T-cell (primary cell): ENCODE measurements around the gene RBM28. TPM values are rescaled to one million over a fixed set of nuclear protein-coding genes. Genes with fewer than 3 reads are reported as not detected.

Experiments used
- ATAC-seq, 4 experiments: fragments of 200-7000 bp in 3 of 4; fragments of 150-1000 bp in 1 of 4; cut with Tn5 transposase; replicated peaks in 1 of 4; 1 replicate in 3 of 4; 2 replicates in 1 of 4; pipeline ENCODE4 v1.10.0; 2021; ENCODE audit warnings: moderate library complexity in 3 of 4, mild to moderate bottlenecking in 2 of 4, moderate number of reproducible peaks in 1 of 4
- CTCF ChIA-PET, 2 donors: fragments of 300-600 bp; sonication (Branson Sonifier 250); formaldehyde crosslinking; loops; one replicate each; lab custom pipeline; 2022; ENCODE audit warnings: antibody characterized with exemption in 2 of 2; lab: Charles Lee
- POLR2A ChIA-PET, 2 donors: fragments of 300-600 bp; sonication (Branson Sonifier 250); formaldehyde crosslinking; loops; one replicate each; lab custom pipeline; 2022; ENCODE audit warnings: antibody characterized with exemption in 2 of 2; lab: Charles Lee
- DNase-seq, 35 experiments: peaks; one replicate each; pipeline versions ENCODE4 v3.0.0 to v3.0.0-alpha.2; 2013 to 2023
- H3K27ac ChIP-seq: one replicate; pipeline ENCODE4 v1.5.1; 2013; ENCODE audit warnings: low read length
- H3K27me3 ChIP-seq, 2 experiments: replicated peaks in 1 of 2; 1 replicate in 1 of 2; 2 replicates in 1 of 2; pipeline versions ENCODE4 v1.6.1 to v1.7.0; 2013; ENCODE audit warnings: low read length in 1 of 2, mixed read lengths in 1 of 2; ENCODE audit not compliant: control insufficient read depth in 2 of 2, insufficient read depth in 2 of 2; ENCODE audit errors: extremely low read depth in 1 of 2
- H3K36me3 ChIP-seq, 2 donors: 1 replicate in 1 of 2; 2 replicates in 1 of 2; pipeline versions ENCODE4 v1.6.1 to v1.7.0; 2013; ENCODE audit warnings: low read length in 1 of 2; ENCODE audit not compliant: control insufficient read depth in 2 of 2, insufficient read depth in 1 of 2; ENCODE audit errors: extremely low read depth in 1 of 2
- H3K4me1 ChIP-seq, 2 experiments: 1 replicate in 1 of 2; 2 replicates in 1 of 2; pipeline versions ENCODE4 v1.6.1 to v1.7.0; 2013; ENCODE audit warnings: low read length in 2 of 2, mixed read lengths in 1 of 2; ENCODE audit not compliant: insufficient read depth in 2 of 2, control insufficient read depth in 1 of 2; ENCODE audit errors: extremely low read depth in 1 of 2
- H3K4me3 ChIP-seq, 2 donors: 1 replicate in 1 of 2; 2 replicates in 1 of 2; pipeline versions ENCODE4 v1.5.1 to v1.7.0; 2013; ENCODE audit warnings: mild to moderate bottlenecking in 2 of 2, low read length in 1 of 2, moderate library complexity in 1 of 2; ENCODE audit not compliant: control insufficient read depth in 1 of 2; ENCODE audit errors: extremely low read depth in 1 of 2
- H3K9me3 ChIP-seq: 2 replicates; pipeline ENCODE4 v1.7.0; 2013
- H3K27ac Mint-ChIP-seq, 2 donors: one replicate each; pipeline ENCODE4 v1.8.0; 2020 to 2021; ENCODE audit warnings: mild to moderate bottlenecking in 2 of 2, mixed read lengths in 2 of 2
- H3K27me3 Mint-ChIP-seq, 2 donors: one replicate each; pipeline ENCODE4 v1.8.0; 2021 to 2022; ENCODE audit warnings: mixed read lengths in 2 of 2
- H3K36me3 Mint-ChIP-seq: one replicate; pipeline ENCODE4 v1.8.0; 2021; ENCODE audit warnings: mixed read lengths
- H3K4me1 Mint-ChIP-seq, 3 donors: one replicate each; pipeline ENCODE4 v1.8.0; 2020 to 2022; ENCODE audit warnings: mixed read lengths in 3 of 3, mild to moderate bottlenecking in 1 of 3
- H3K4me3 Mint-ChIP-seq, 3 donors: one replicate each; pipeline ENCODE4 v1.8.0; 2020 to 2022; ENCODE audit warnings: mild to moderate bottlenecking in 3 of 3, mixed read lengths in 3 of 3, moderate library complexity in 3 of 3
- H3K9me3 Mint-ChIP-seq, 3 donors: one replicate each; pipeline ENCODE4 v1.8.0; 2020 to 2022; ENCODE audit warnings: mixed read lengths in 3 of 3
- WGBS: methylation state at CpG from one replicate; pipeline ENCODE4 v1.1.5; 2013; ENCODE audit warnings: missing lambda C conversion rate; ENCODE audit not compliant: insufficient coverage; 5-methylcytosine and 5-hydroxymethylcytosine counted together
- total RNA-seq, 35 experiments: library from RNA in 6 of 35; stranded (reverse) in 6 of 35; fragments of 120-200 nt in 1 of 35; gene quantifications; one replicate each; pipeline versions ENCODE4 v1.2.1 to v1.2.4 and lab custom pipeline; 2013 to 2026

RBM28 gene
- total RNA-seq, 5 donors from 2014 or later (not counting 1 experiment from before 2014, with no cell fraction given), result 27.3 to 54.3 (median 41.9) TPM

GRCh38 chr7:128279124-128279713 is 64.5 kb downstream of the RBM28 start:
- H3K27ac ChIP-seq, result no peak overlapping the region
- DNase-seq (no peak), ATAC-seq (no peak)
- peaks cover 2% of the 10 kb centered on the region for H3K9me3 ChIP-seq
- no CpG with 5 or more reads among the region's 6 CpGs for WGBS
- Mint-ChIP-seq H3K4me1 (no peaks in the 10 kb centered on the region), H3K27me3 (peaks cover 0 to 5% of the 10 kb centered on the region in 2 donors), H3K27ac (no peak overlapping the region), H3K9me3 (peaks cover 12 to 22% (median 20%) of the 10 kb centered on the region in 3 donors), H3K36me3 (peaks cover 12% of the 10 kb centered on the region), H3K4me3 (no peak overlapping the region)
- H3K27me3 ChIP-seq, result peaks cover 0 to 4% of the 10 kb centered on the region in 2 experiments
- H3K36me3 ChIP-seq, result no peaks in the 10 kb centered on the region
- H3K4me3 ChIP-seq, result no peak overlapping the region
- ChIA-PET POLR2A (no interaction called here), CTCF (no interaction called here)
- no peaks in the 10 kb centered on the region for H3K4me1 ChIP-seq

DNA sequence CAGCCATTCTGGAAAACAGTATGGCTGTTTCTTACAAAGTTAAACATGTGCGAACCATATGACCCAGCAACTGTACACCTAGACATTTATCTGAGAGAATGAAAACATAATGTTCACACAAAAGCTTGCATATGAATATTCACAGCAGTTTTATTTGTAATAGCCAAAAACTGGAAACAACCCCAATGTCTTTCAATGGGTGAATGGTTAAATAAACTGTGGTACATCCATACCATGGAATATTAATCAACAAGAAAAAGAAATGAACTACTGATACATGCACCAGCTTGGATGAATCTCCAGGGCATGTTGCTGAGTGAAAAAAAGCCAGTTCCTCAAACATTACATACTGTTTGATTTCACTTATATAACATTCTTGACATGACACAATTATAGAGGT is 65.3 kb downstream of the RBM28 start:
- Histone ChIP-seq H3K27ac (no peak overlapping the region), H3K27me3 (peaks cover 0 to 4% of the 10 kb centered on the region in 2 experiments), H3K36me3 (no peaks in the 10 kb centered on the region), H3K9me3 (peaks cover 2% of the 10 kb centered on the region), H3K4me3 (no peak overlapping the region), H3K4me1 (no peaks in the 10 kb centered on the region)
- H3K36me3 Mint-ChIP-seq, result peaks cover 8% of the 10 kb centered on the region
- WGBS, result no CpG with 5 or more reads among the region's 1 CpG
- H3K27ac Mint-ChIP-seq, result no peak overlapping the region
- H3K27me3 Mint-ChIP-seq, result peaks cover 0 to 8% of the 10 kb centered on the region in 2 donors
- no peak for ATAC-seq
- no peaks in the 10 kb centered on the region for H3K4me1 Mint-ChIP-seq
- peaks cover 12 to 22% (median 20%) of the 10 kb centered on the region in 3 donors for H3K9me3 Mint-ChIP-seq
- CTCF ChIA-PET, result no interaction called here
- no peak overlapping the region for H3K4me3 Mint-ChIP-seq
- no peak for DNase-seq
- POLR2A ChIA-PET, result no interaction called here

GRCh38 chr7:128275681-128276080 is 68.0 kb downstream of the RBM28 start:
- peaks cover 8 to 23% of the 10 kb centered on the region in 2 donors for H3K27me3 Mint-ChIP-seq
- H3K4me3 ChIP-seq, result no peak overlapping the region
- H3K9me3 Mint-ChIP-seq, result peaks cover 6 to 18% (median 16%) of the 10 kb centered on the region in 3 donors
- no peaks in the 10 kb centered on the region for H3K36me3 Mint-ChIP-seq
- ATAC-seq (no peak), DNase-seq (no peak)
- H3K36me3 ChIP-seq, result no peaks in the 10 kb centered on the region
- no peak overlapping the region for H3K4me3 Mint-ChIP-seq
- WGBS, result 80% methylated on average over 4 of the region's 4 CpGs
- CTCF ChIA-PET, result no interaction called here
- no peak overlapping the region for H3K27ac ChIP-seq
- H3K27ac Mint-ChIP-seq, result no peak overlapping the region
- H3K27me3 ChIP-seq, result peaks cover 0 to 20% of the 10 kb centered on the region in 2 experiments
- peaks cover 0 to 4% of the 10 kb centered on the region in 2 experiments for H3K4me1 ChIP-seq
- POLR2A ChIA-PET, result no interaction called here
- H3K4me1 Mint-ChIP-seq, result peaks cover 0 to 3% (median 0%) of the 10 kb centered on the region in 3 donors
- H3K9me3 ChIP-seq, result peaks cover 2% of the 10 kb centered on the region

DNA sequence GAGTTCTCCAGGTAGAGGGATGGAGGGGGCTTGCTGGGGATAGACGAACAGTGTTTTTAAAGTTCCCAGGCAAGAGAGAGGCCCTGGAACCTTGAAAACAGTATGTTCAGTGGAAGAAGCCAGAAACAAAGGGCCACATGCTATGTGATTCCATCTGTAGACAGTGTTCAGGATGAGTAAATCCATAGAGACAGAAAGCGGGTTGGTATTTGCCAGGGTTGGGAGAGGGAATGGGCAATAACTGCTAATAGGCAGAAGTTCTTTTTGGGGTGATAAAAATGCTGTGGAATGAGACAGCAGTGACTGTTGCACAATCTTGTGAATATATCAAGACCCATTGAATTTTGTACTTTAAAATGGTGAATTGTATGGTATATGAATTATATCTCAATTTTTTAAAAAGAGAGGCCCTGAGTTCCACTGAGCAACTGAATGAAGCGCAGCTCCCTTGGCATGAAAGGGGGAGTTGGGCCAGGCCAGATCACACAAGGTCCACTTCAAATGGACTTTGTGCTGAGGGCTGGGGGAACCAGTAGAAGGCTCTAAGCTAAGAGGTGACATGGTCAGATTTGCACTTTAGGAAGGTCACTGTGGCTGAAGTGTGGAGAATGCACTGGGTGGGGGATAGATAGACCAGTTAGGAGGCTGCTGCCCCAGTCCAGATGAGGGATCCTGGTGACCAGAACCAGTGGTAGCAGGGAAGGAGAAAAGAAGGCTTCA is 68.7 kb downstream of the RBM28 start:
- WGBS, result 56% methylated on average over 3 of the region's 3 CpGs
- H3K4me1 Mint-ChIP-seq, result peaks cover 0 to 3% (median 0%) of the 10 kb centered on the region in 3 donors
- CTCF ChIA-PET, result no interaction called here

DNA sequence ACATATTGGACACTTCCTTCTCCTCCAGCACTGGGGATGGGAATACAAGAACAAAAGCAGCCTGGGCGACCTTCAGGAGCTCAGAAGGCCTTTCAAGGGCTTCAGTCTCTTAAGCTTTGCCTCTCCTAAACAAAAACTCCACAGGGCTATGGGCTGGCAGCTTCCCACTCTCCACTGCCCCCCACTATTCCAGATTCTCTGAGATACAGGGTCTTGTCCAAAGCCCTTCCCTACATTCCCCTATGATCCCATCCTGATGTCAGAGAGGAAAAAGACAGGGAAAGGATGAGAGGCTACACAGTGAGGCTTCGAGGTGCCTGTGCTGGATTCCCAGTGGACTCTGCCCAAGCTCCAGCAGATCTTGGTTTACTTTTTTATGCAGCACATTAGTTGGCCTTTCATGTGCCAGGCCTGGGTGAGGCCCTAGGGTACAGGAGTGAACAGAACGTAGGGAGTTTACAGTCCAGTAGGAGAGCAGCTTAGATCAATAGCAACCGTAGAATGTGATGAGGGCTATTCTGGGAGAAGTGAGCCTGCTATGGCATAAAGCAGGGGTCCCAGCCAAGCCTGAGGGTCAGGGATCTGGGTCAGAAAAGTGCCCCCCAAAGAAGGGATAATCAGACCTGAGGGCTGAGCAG is 69.3 kb downstream of the RBM28 start:
- Mint-ChIP-seq H3K9me3 (peaks cover 0 to 9% (median 8%) of the 10 kb centered on the region in 3 donors), H3K27me3 (peaks cover 14 to 30% of the 10 kb centered on the region in 2 donors), H3K4me3 (no peak overlapping the region), H3K4me1 (peaks cover 0 to 3% (median 0%) of the 10 kb centered on the region in 3 donors), H3K36me3 (no peaks in the 10 kb centered on the region), H3K27ac (no peak overlapping the region)
- ATAC-seq, result no peak
- H3K27me3 ChIP-seq, result peaks cover 0 to 26% of the 10 kb centered on the region in 2 experiments
- H3K36me3 ChIP-seq, result no peaks in the 10 kb centered on the region
- H3K4me3 ChIP-seq, result no peak overlapping the region
- no peaks in the 10 kb centered on the region for H3K9me3 ChIP-seq
- H3K4me1 ChIP-seq, result peaks cover 0 to 4% of the 10 kb centered on the region in 2 experiments
- no peak for DNase-seq
- ChIA-PET POLR2A (no interaction called here), CTCF (no interaction called here)
- 74% methylated on average over 4 of the region's 4 CpGs for WGBS
- H3K27ac ChIP-seq, result no peak overlapping the region

More for the DNA sequence above, 68.7 kb downstream of the RBM28 start:
- no peak overlapping the region for H3K27ac ChIP-seq
- POLR2A ChIA-PET, result no interaction called here
- H3K36me3 ChIP-seq, result no peaks in the 10 kb centered on the region
- Mint-ChIP-seq H3K9me3 (peaks cover 5 to 15% (median 13%) of the 10 kb centered on the region in 3 donors), H3K4me3 (no peak overlapping the region), H3K27ac (no peak overlapping the region), H3K36me3 (no peaks in the 10 kb centered on the region), H3K27me3 (peaks cover 8 to 26% of the 10 kb centered on the region in 2 donors)
- no peaks in the 10 kb centered on the region for H3K9me3 ChIP-seq
- H3K4me1 ChIP-seq, result peaks cover 0 to 4% of the 10 kb centered on the region in 2 experiments
- no peak for ATAC-seq
- H3K27me3 ChIP-seq, result peaks cover 0 to 24% of the 10 kb centered on the region in 2 experiments
- no peak for DNase-seq
- H3K4me3 ChIP-seq, result no peak overlapping the region

DNA sequence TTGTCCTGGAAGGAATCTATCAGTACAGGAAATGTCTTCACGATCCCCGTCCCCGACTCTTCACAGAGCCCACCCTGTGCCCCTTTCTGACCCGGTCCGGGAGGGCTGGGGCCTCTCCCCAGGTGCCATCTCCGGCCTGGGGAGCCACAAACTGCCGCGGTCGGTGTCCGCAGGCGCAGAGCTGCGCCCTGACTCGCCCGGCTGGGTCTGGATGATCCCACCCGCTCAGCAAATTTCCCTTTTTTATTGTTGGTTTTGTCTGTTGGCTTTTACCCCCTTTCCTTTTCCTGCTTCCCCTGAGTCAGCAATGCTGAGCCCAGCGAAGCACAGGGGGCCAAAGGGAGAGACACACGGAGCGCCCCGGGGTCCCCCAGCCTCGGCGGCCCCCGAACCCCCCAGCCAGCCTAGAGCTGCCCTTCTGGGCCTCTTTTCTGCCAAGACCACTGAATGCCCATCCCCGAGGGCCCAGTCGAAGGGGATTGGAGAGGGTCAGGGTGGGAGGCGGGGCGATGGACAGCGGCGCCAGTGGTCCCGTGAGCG is 71.7 kb downstream of the RBM28 start:
- peaks cover 0 to 3% (median 0%) of the 10 kb centered on the region in 3 donors for H3K4me1 Mint-ChIP-seq
- peaks cover 0 to 40% of the 10 kb centered on the region in 2 experiments for H3K27me3 ChIP-seq
- ATAC-seq, result no peak
- H3K9me3 ChIP-seq, result no peaks in the 10 kb centered on the region
- H3K36me3 ChIP-seq, result no peaks in the 10 kb centered on the region
- no peaks in the 10 kb centered on the region for H3K36me3 Mint-ChIP-seq
- peaks cover 31 to 54% of the 10 kb centered on the region in 2 donors for H3K27me3 Mint-ChIP-seq
- ChIA-PET CTCF (no interaction called here), POLR2A (no interaction called here)
- H3K4me1 ChIP-seq, result peaks cover 0 to 4% of the 10 kb centered on the region in 2 experiments
- 56% methylated on average over 20 of the region's 30 CpGs for WGBS
- no peak overlapping the region for H3K4me3 Mint-ChIP-seq
- no peak overlapping the region for H3K4me3 ChIP-seq
- H3K27ac Mint-ChIP-seq, result no peak overlapping the region
- no peaks in the 10 kb centered on the region for H3K9me3 Mint-ChIP-seq
- H3K27ac ChIP-seq, result no peak overlapping the region
- DNase-seq, result no peak
